Mesenchymal stem cell (in vitro differentiated cells and primary cell): ENCODE data around the gene TENM4.

Source experiments
- DNase-seq: peaks from one replicate; pipeline ENCODE4 v3.0.0-alpha.2; 2013
- H2AFZ ChIP-seq: one replicate; pipeline ENCODE4 v1.6.1; 2013; ENCODE audit warnings: low read depth, mild to moderate bottlenecking, control low read depth, inconsistent platforms, low read length, moderate library complexity
- H2AK5ac ChIP-seq: 2 replicates; pipeline ENCODE4 v1.6.1; 2013; ENCODE audit warnings: low read length, moderate library complexity, mild to moderate bottlenecking, inconsistent platforms; ENCODE audit not compliant: severe bottlenecking
- H2BK120ac ChIP-seq: one replicate; pipeline ENCODE4 v1.6.1; 2013; ENCODE audit warnings: low read depth, mild to moderate bottlenecking, inconsistent platforms, low read length, moderate library complexity
- H2BK12ac ChIP-seq, 2 experiments: one replicate each; pipeline ENCODE4 v1.6.1; 2013; ENCODE audit warnings: inconsistent platforms in 2 of 2, low read length in 2 of 2, mild to moderate bottlenecking in 2 of 2, moderate library complexity in 2 of 2, control low read depth in 1 of 2
- H2BK15ac ChIP-seq: one replicate; pipeline ENCODE4 v1.6.1; 2013; ENCODE audit warnings: mild to moderate bottlenecking, low read depth, inconsistent platforms; ENCODE audit not compliant: poor library complexity, severe bottlenecking
- H2BK5ac ChIP-seq: 2 replicates; pipeline ENCODE4 v1.6.1; 2013; ENCODE audit warnings: low read depth, mild to moderate bottlenecking, low read length, control low read depth, inconsistent platforms; ENCODE audit not compliant: poor library complexity, severe bottlenecking
- H3K14ac ChIP-seq, 2 experiments: one replicate each; pipeline ENCODE4 v1.6.1; 2013; ENCODE audit warnings: inconsistent platforms in 2 of 2, low read length in 2 of 2, control low read depth in 1 of 2, mild to moderate bottlenecking in 1 of 2, moderate library complexity in 1 of 2
- H3K18ac ChIP-seq, 2 experiments: one replicate each; pipeline ENCODE4 v1.6.1; 2013; ENCODE audit warnings: inconsistent platforms in 2 of 2, low read length in 2 of 2, control low read depth in 1 of 2, low read depth in 1 of 2, mild to moderate bottlenecking in 1 of 2
- H3K23ac ChIP-seq, 2 experiments: one replicate each; pipeline ENCODE4 v1.6.1; 2013; ENCODE audit warnings: inconsistent platforms in 2 of 2, low read length in 2 of 2, mild to moderate bottlenecking in 2 of 2, moderate library complexity in 2 of 2, control low read depth in 1 of 2
- H3K27ac ChIP-seq: 2 replicates; pipeline ENCODE4 v1.5.1; 2013; ENCODE audit warnings: mild to moderate bottlenecking, moderate library complexity, low read length, control low read depth, inconsistent platforms; ENCODE audit not compliant: poor library complexity, severe bottlenecking
- H3K27me3 ChIP-seq, 2 experiments: 2 replicates each; pipeline versions ENCODE4 v1.6.1 to v1.7.0; 2013; ENCODE audit warnings: low read length in 2 of 2, mild to moderate bottlenecking in 2 of 2, moderate library complexity in 2 of 2, control low read depth in 1 of 2, inconsistent platforms in 1 of 2; ENCODE audit not compliant: control insufficient read depth in 1 of 2, insufficient read depth in 1 of 2
- H3K36me3 ChIP-seq, 2 experiments: 2 replicates each; pipeline versions ENCODE4 v1.6.1 to v1.7.0; 2013; ENCODE audit warnings: low read length in 2 of 2, control low read depth in 1 of 2, inconsistent platforms in 1 of 2, low read depth in 1 of 2, mild to moderate bottlenecking in 1 of 2; ENCODE audit not compliant: insufficient read depth in 2 of 2, control insufficient read depth in 1 of 2
- H3K4ac ChIP-seq, 2 experiments: one replicate each; pipeline ENCODE4 v1.6.1; 2013; ENCODE audit warnings: inconsistent platforms in 2 of 2, low read length in 2 of 2, mild to moderate bottlenecking in 2 of 2, moderate library complexity in 2 of 2, control low read depth in 1 of 2, low read depth in 1 of 2
- H3K4me1 ChIP-seq: 2 replicates; pipeline ENCODE4 v1.6.1; 2013; ENCODE audit warnings: low read depth, low read length, control low read depth; ENCODE audit not compliant: control insufficient read depth, insufficient read depth
- H3K4me2 ChIP-seq: 2 replicates; pipeline ENCODE4 v1.6.1; 2013; ENCODE audit warnings: low read length, mild to moderate bottlenecking, inconsistent platforms; ENCODE audit not compliant: poor library complexity, severe bottlenecking
- H3K4me3 ChIP-seq, 2 experiments: 2 replicates each; pipeline versions ENCODE4 v1.5.1 to v1.7.0; 2013; ENCODE audit warnings: low read length in 2 of 2, mild to moderate bottlenecking in 2 of 2, control low read depth in 1 of 2, low read depth in 1 of 2; ENCODE audit not compliant: insufficient read depth in 1 of 2
- H3K79me1 ChIP-seq: replicated peaks from 2 replicates; pipeline ENCODE4 v1.6.1; 2013; ENCODE audit warnings: mild to moderate bottlenecking, control low read depth, low read length, inconsistent platforms; ENCODE audit not compliant: poor library complexity, severe bottlenecking
- H3K9ac ChIP-seq: 2 replicates; pipeline ENCODE4 v1.7.0; 2013; ENCODE audit warnings: mild to moderate bottlenecking, low read length, moderate library complexity
- H3K9me3 ChIP-seq: 2 replicates; pipeline ENCODE4 v1.7.0; 2013; ENCODE audit warnings: mild to moderate bottlenecking, low read length; ENCODE audit not compliant: control insufficient read depth
- H4K8ac ChIP-seq: one replicate; pipeline ENCODE4 v1.6.1; 2013; ENCODE audit warnings: inconsistent platforms, mild to moderate bottlenecking, low read length, moderate library complexity
- H4K91ac ChIP-seq: one replicate; pipeline ENCODE4 v1.6.1; 2013; ENCODE audit warnings: mild to moderate bottlenecking, low read length, inconsistent platforms
- WGBS: methylation state at CpG from one replicate; pipeline ENCODE4 v1.1.7; 2013; ENCODE audit warnings: mixed read lengths; 5-methylcytosine and 5-hydroxymethylcytosine counted together

TENM4 gene

DNA sequence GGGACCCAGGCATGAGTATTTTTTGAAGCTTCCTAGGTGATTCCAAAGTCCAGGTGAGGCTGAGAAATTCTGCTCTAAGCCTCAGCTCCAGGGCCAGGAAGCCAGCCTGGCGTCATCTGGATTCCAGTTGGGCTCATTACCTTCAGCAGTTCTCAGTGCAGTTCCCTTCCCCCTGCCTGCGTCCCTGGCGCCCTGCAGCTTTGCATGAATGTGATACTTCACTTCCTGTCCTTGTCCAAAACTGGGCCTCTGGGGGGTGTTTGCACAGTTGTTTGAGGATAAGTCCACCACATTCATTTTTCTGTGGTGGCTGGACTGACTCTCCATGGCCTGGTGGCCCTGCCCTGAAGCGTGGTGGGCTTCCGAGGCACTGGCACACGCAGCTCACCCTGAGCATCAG is 98.1 kb downstream of the TENM4 start:
- Histone ChIP-seq H3K27ac (no peak overlapping the region), H2BK15ac (no peak overlapping the region), H3K23ac (no peak overlapping the region), H2BK120ac (no peak overlapping the region), H4K91ac (no peak overlapping the region), H2AK5ac (no peak overlapping the region), H2AFZ (no peak overlapping the region), H3K18ac (no peak overlapping the region), H3K36me3 (no peaks in the 10 kb centered on the region), H3K14ac (peak overlapping the region in 1 of 2 experiments; percentile 71), H3K9ac (no peak overlapping the region), H2BK12ac (no peak overlapping the region), H4K8ac (no peak overlapping the region), H3K79me1 (no peaks in the 10 kb centered on the region), H3K4me3 (no peak overlapping the region), H3K4me2 (no peak overlapping the region), H3K4ac (no peak overlapping the region), H2BK5ac (no peak overlapping the region), H3K4me1 (peaks cover 3% of the 10 kb centered on the region), H3K9me3 (no peaks in the 10 kb centered on the region), H3K27me3 (no peaks in the 10 kb centered on the region)
- DNase-seq, result no peak
- WGBS, result 83% methylated on average over 6 of the region's 6 CpGs

DNA sequence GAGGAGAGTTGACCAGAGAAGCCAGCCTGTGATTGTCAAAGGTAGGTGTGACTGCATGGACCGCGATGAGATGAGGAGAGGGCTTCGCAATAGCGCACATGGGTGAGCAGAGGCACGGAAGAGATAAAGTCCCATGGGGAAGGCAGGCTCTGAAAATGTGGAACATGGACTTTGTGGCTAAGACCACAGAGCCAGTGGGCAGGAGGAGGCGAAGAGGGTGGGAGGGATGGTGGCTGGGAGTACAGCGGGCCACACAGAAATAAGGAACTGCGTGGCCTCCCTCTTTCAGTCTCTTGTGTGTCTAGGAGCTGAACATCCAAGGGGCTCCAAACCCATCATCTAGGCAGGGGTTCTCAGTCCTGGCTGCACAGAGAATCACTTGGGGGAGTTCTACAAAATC is 98.6 kb downstream of the TENM4 start:
- Histone ChIP-seq H3K27ac (no peak overlapping the region), H4K8ac (no peak overlapping the region), H3K9ac (no peak overlapping the region), H3K4me2 (no peak overlapping the region), H3K18ac (no peak overlapping the region), H3K79me1 (no peaks in the 10 kb centered on the region), H4K91ac (no peak overlapping the region), H2BK5ac (no peak overlapping the region), H2AFZ (no peak overlapping the region), H3K9me3 (no peaks in the 10 kb centered on the region), H3K4me3 (no peak overlapping the region), H3K36me3 (no peaks in the 10 kb centered on the region), H3K4ac (no peak overlapping the region), H2BK12ac (no peak overlapping the region), H3K4me1 (peaks cover 3% of the 10 kb centered on the region), H3K27me3 (no peaks in the 10 kb centered on the region), H2BK15ac (no peak overlapping the region), H3K23ac (no peak overlapping the region), H2BK120ac (no peak overlapping the region), H2AK5ac (no peak overlapping the region), H3K14ac (no peak overlapping the region)
- DNase-seq, result no peak
- WGBS, result 93% methylated on average over 8 of the region's 8 CpGs

DNA sequence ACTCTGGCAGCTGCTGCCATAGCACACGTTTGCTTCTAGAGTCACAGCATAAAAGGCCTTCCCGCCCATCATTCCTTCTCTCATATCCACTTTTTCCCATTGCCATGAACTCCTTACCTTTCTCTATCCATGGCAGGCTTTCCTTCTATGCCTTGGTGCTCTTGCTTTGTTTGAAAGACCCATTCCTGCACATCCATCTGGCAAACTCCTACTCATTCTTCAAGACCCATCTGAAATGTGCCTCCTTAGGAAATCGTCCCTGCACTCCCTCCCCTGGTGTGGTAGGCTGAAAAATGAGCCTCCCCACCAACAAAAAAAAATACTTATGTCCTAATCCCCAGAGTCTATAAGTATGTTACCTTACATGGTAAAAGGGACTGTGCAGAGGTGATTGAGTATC is 100.3 kb downstream of the TENM4 start:
- Histone ChIP-seq H2BK5ac (no peak overlapping the region), H3K27me3 (no peaks in the 10 kb centered on the region), H4K8ac (no peak overlapping the region), H3K4me3 (no peak overlapping the region), H3K14ac (no peak overlapping the region), H3K36me3 (no peaks in the 10 kb centered on the region), H4K91ac (no peak overlapping the region), H2BK12ac (no peak overlapping the region), H2BK120ac (no peak overlapping the region), H3K4me2 (no peak overlapping the region), H3K79me1 (no peaks in the 10 kb centered on the region), H3K18ac (no peak overlapping the region), H2BK15ac (no peak overlapping the region), H3K23ac (no peak overlapping the region), H2AFZ (no peak overlapping the region), H3K27ac (no peak overlapping the region), H3K4ac (no peak overlapping the region), H3K9ac (no peak overlapping the region), H3K9me3 (no peaks in the 10 kb centered on the region), H3K4me1 (peaks cover 3% of the 10 kb centered on the region), H2AK5ac (no peak overlapping the region)
- WGBS, result 84% methylated on average over 2 of the region's 3 CpGs
- DNase-seq, result no peak

DNA sequence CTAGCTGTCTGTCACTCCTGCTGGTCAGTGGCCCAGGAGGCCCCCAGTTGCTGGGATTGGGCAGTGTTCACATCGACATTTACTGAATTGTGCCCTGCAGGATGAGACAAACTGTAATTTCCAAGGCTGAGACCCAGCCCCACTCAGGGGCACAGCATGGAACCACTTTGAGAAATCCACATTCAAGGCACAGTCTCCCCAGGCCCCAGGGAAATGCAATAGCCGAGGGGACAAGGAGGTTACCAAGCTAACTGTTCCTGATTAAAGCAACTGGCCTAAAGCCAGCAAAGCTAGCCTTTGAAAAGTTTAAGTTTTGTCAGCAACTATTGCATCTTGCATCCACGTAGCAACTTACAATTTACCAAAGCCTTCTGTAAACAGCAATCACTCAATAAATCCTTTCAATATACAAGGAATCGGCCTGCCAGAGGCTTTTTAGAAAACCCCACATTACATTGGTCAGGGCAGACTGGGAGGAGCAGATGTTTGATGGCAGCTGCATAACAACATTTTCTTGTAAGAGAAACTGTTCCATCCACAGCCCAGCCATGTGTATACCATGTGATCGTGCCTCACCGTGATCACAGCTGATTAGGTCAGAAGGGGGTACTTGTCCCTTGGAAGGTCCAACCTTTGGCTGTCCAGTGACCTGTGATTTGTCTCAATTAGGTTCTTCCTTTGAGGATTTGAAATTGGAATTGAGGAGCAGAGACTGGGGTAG is 103.9 kb downstream of the TENM4 start:
- Histone ChIP-seq H2BK12ac (no peak overlapping the region), H3K9ac (no peak overlapping the region), H4K8ac (no peak overlapping the region), H3K18ac (no peak overlapping the region), H3K36me3 (no peaks in the 10 kb centered on the region), H3K9me3 (no peaks in the 10 kb centered on the region), H2AK5ac (no peak overlapping the region), H3K14ac (no peak overlapping the region), H4K91ac (no peak overlapping the region), H3K23ac (no peak overlapping the region), H3K4me1 (no peaks in the 10 kb centered on the region), H2BK120ac (no peak overlapping the region), H3K27me3 (no peaks in the 10 kb centered on the region), H3K4me3 (no peak overlapping the region), H2AFZ (no peak overlapping the region), H3K27ac (no peak overlapping the region), H3K4me2 (no peak overlapping the region), H2BK5ac (no peak overlapping the region), H3K4ac (no peak overlapping the region), H2BK15ac (no peak overlapping the region), H3K79me1 (no peaks in the 10 kb centered on the region)
- 80% methylated on average over 5 of the region's 6 CpGs for WGBS
- DNase-seq, result no peak
